ENCODE data around the gene CHDH. TPM values are rescaled to one million over a fixed set of nuclear protein-coding genes. Genes with fewer than 3 reads are reported as not detected.

The CHDH gene
- total and polyA plus RNA-seq, 9 donors: 0.85 to 7.0 (median 4.1) TPM

DNA sequence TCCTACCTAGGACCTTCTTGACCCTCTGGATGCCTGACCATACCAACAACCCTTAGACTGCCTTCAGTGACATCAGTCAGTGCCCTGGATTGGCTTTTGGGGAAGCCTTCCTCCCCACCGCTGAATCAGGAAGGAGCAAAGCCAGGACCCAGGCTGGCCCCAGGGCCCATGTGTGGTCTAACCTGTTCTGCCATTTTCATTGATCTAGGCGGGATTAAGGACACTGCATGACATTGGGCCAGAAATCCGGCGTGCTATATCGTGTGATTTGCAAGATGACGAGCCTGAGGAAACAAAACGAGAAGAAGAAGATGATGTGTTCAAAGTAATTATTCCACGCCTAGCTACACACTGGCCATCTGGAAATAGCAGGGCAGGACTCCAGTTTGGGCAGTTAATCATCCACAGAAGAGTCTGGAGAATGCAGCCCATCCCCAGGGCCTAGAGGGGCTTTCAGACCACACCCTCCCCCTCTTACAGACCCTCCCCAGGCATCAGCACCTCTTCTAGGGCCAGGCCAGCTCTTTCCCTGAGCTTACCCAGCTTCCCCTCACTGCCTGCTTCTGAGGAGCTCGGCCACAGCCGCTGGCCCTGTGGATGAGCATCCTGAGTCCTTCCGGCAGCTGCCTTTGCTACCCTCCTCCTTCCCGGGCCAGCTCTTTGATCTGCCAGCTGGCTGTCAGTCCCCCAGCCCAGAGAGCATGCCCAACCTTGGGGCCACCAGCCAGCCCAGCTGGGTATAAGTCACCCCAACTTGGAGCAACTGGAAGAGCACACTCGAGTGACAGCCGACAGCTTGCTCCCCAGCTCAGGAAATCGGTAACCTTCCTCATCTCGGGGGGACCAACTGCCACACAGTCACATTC, 45.9 kb downstream of the CHDH start:
- Histone ChIP-seq H3K27me3 (no peaks in the 10 kb centered on the region), H3K27ac (no peak overlapping the region), H3K4me1 (ENCODE audit: insufficient read depth) (no peaks in the 10 kb centered on the region), H3K9me3 (no peaks in the 10 kb centered on the region), H3K36me3 (no peaks in the 10 kb centered on the region), H3K4me3 (no peak overlapping the region)
- 76 to 79% (median 79%) methylated on average over 16 of the region's 16 CpGs for WGBS, 3 donors
- intact Hi-C loops (cut with DNase I): no loop called here
- DNase-seq: no peak
- no peak for TF ChIP-seq CTCF (IDR thresholded peaks at IDR 0.05)
- TF ChIP-seq EP300 (IDR thresholded peaks at IDR 0.05): no peak
- no peak for TF ChIP-seq POLR2A (IDR thresholded peaks at IDR 0.05)

- Histone ChIP-seq H3K4me3 (no peak overlapping the region), H3K9me3 (no peaks in the 10 kb centered on the region), H3K27ac (no peak overlapping the region), H3K36me3 (no peaks in the 10 kb centered on the region), H3K4me1 (ENCODE audit: insufficient read depth) (no peaks in the 10 kb centered on the region), H3K27me3 (no peaks in the 10 kb centered on the region)
- no peak for TF ChIP-seq EP300 (IDR thresholded peaks at IDR 0.05)
- no peak for TF ChIP-seq POLR2A (IDR thresholded peaks at IDR 0.05)
- no peak for TF ChIP-seq CTCF (IDR thresholded peaks at IDR 0.05)
- 92 to 98% (median 97%) methylated on average over 12 of the region's 12 CpGs for WGBS, 3 donors
- DNase-seq: no peak
- intact Hi-C loops (cut with DNase I): no loop called here
Observed at GRCh38 chr3:53799338-53799865, 46.8 kb downstream of the CHDH start.

DNA sequence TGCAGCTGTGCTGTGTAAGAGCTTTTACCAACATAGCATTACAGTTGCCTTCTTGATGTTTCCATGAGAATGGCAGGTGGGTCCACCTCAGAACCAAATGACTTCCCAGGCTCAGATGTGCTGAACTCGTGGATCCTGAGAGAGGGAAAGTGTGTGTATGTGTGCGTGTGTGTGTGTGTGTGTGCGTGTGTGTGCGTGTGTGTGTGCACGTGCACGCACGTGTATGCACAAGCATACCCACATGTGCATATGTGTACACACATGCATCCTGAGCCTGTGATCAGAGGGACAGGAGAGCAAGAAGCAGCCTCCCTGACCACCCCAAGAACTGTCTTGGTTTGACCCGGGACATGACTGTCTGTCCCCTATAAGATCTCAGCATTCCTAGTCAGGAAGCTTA, 48.1 kb downstream of the CHDH start:
- 71 to 87% (median 85%) methylated on average over 8 of the region's 8 CpGs for WGBS, 3 donors
- DNase-seq: no peak
- Histone ChIP-seq H3K4me1 (ENCODE audit: insufficient read depth) (no peaks in the 10 kb centered on the region), H3K4me3 (no peak overlapping the region), H3K9me3 (no peaks in the 10 kb centered on the region), H3K27me3 (no peaks in the 10 kb centered on the region), H3K27ac (no peak overlapping the region), H3K36me3 (no peaks in the 10 kb centered on the region)
- intact Hi-C loops (cut with DNase I): no loop called here
- TF ChIP-seq POLR2A (IDR thresholded peaks at IDR 0.05) (no peak), CTCF (IDR thresholded peaks at IDR 0.05) (no peak), EP300 (IDR thresholded peaks at IDR 0.05) (no peak)

DNA sequence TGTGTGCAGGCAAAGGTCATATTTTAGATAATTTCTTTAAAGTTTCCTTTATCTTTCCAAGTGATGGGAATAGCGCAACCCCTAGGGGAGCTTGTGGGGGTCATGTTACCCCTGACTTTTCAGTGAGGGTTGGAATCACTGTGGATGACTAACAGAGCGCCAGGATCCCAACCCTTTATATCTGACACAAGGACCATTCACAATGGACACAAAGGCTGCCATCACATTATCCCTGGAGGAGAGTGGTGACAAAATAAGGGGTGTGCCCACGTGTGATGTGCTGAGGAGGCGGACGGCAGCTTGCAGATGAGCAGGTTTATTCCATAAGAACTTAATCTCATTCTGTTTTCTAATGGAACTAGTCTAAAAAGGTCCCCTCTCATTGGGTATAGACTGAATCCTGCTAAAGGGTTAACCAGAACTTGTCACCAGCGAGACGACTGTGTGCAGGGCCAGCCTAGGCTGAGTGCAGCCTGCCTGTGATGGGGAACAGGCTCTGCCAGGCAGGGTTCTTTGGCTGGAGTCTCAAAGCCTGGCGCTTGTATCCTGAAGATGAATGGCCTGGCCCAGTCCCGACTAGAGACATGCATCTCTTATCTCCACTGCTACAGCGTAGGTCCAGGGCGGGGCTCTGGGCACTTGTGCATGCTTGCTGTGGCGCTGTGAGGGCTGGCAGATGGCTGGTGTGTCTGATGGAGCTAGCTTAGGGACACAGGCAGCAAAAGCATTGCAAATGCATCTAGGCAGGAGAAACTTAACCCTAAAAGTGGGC, 50.2 kb downstream of the CHDH start:
- no peak for DNase-seq
- Histone ChIP-seq H3K4me1 (ENCODE audit: insufficient read depth) (no peaks in the 10 kb centered on the region), H3K27ac (no peak overlapping the region), H3K9me3 (no peaks in the 10 kb centered on the region), H3K4me3 (no peak overlapping the region), H3K27me3 (no peaks in the 10 kb centered on the region), H3K36me3 (no peaks in the 10 kb centered on the region)
- TF ChIP-seq CTCF (IDR thresholded peaks at IDR 0.05): no peak
- TF ChIP-seq EP300 (IDR thresholded peaks at IDR 0.05): no peak
- TF ChIP-seq POLR2A (IDR thresholded peaks at IDR 0.05): no peak
- 56 to 61% (median 61%) methylated on average over 12 of the region's 12 CpGs for WGBS, 3 donors
- intact Hi-C loops (cut with DNase I): no loop called here
